ENCODE data around the gene SPEM3.

SPEM3 gene

DNA sequence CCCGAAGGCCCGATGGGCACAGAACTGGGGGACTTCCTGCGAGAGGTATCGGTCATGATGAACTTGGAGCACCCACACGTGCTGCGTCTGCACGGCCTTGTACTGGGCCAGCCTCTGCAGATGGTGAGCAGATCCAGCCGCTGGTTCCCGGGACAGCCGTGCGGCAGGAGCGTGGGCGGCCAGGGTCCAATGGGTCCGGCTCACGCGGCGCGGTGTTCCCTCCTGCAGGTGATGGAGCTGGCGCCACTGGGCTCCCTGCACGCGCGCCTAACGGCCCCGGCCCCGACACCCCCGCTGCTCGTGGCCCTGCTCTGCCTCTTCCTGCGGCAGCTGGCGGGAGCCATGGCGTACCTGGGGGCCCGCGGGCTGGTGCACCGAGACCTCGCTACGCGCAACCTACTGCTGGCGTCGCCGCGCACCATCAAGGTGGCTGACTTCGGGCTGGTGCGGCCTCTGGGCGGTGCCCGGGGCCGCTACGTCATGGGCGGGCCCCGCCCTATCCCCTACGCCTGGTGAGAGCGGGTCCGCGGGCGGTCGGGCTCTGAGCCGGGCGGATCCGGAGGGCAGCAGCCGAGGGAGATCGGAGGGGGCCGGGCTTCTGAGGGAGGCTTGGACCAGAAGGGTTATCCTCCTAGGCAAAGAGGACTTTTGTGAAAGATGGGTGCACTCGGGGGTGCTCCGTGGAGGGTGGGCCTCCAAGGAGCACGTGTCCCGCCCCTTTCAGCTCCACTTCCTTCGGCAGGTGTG is 44.7 kb upstream of the SPEM3 start:
- TF ChIP-seq, protein P1, sequence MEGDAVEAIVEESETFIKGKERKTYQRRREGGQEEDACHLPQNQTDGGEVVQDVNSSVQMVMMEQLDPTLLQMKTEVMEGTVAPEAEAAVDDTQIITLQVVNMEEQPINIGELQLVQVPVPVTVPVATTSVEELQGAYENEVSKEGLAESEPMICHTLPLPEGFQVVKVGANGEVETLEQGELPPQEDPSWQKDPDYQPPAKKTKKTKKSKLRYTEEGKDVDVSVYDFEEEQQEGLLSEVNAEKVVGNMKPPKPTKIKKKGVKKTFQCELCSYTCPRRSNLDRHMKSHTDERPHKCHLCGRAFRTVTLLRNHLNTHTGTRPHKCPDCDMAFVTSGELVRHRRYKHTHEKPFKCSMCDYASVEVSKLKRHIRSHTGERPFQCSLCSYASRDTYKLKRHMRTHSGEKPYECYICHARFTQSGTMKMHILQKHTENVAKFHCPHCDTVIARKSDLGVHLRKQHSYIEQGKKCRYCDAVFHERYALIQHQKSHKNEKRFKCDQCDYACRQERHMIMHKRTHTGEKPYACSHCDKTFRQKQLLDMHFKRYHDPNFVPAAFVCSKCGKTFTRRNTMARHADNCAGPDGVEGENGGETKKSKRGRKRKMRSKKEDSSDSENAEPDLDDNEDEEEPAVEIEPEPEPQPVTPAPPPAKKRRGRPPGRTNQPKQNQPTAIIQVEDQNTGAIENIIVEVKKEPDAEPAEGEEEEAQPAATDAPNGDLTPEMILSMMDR (conservative IDR thresholded peaks at IDR 0.05; ENCODE audit: low read depth, low read length) = no peak
- DNase-seq (ENCODE audit: low read depth) = no peak
- H3K4me3 ChIP-seq (ENCODE audit: low read depth, low read length) = peak overlapping the region; percentile 44

DNA sequence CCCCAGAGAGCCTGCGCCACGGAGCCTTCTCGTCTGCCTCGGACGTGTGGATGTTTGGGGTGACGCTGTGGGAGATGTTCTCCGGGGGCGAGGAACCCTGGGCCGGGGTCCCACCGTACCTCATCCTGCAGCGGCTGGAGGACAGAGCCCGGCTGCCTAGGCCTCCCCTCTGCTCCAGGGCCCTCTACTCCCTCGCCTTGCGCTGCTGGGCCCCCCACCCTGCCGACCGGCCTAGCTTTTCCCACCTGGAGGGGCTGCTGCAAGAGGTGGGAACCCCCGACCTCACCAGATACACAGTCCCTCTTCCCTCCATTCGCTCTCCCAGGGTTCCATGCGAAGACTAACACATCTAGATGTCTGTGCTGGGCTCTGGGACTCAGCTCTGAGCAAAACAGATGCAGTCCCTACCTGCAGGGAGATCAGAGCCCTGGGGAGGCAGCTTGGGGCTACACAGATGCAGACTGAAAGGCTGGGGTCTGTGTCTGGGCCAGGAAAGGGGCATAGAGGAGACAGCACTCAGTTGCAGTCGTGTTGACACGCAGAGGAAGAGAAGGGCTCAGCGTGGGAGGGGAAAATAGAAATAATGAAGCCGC is 44.1 kb upstream of the SPEM3 start:
- TF ChIP-seq, protein P1 (conservative IDR thresholded peaks at IDR 0.05; ENCODE audit: low read depth, low read length) = no peak
- DNase-seq (ENCODE audit: low read depth) = no peak
- H3K4me3 ChIP-seq (ENCODE audit: low read depth, low read length) = peak overlapping the region; percentile 44

GRCh38 chr17:7388856-7389255 is 39.8 kb upstream of the SPEM3 start:
- no peak overlapping the region for H3K4me3 ChIP-seq (ENCODE audit: low read depth, low read length)
- DNase-seq (ENCODE audit: low read depth) = no peak
- TF ChIP-seq, protein P1 (conservative IDR thresholded peaks at IDR 0.05; ENCODE audit: low read depth, low read length) = no peak

GRCh38 chr17:7389924-7390910 is 38.4 kb upstream of the SPEM3 start:
- H3K4me3 ChIP-seq (ENCODE audit: low read depth, low read length) = no peak overlapping the region
- TF ChIP-seq, protein P1 (conservative IDR thresholded peaks at IDR 0.05; ENCODE audit: low read depth, low read length) = no peak
- DNase-seq (ENCODE audit: low read depth) = no peak

- no peak overlapping the region for H3K4me3 ChIP-seq (ENCODE audit: low read depth, low read length)
- no peak for DNase-seq (ENCODE audit: low read depth)
- TF ChIP-seq, protein P1 (conservative IDR thresholded peaks at IDR 0.05; ENCODE audit: low read depth, low read length) = no peak
Observed at GRCh38 chr17:7391307-7391706, 37.4 kb upstream of the SPEM3 start.

GRCh38 chr17:7392696-7393612 is 35.7 kb upstream of the SPEM3 start:
- TF ChIP-seq, protein P1 (conservative IDR thresholded peaks at IDR 0.05; ENCODE audit: low read depth, low read length) = no peak
- H3K4me3 ChIP-seq (ENCODE audit: low read depth, low read length) = peak overlapping the region; percentile 85
- DNase-seq (ENCODE audit: low read depth) = no peak
